GM18861 (cell line): ENCODE measurements around the gene VLDLR.

Source experiments
- ATAC-seq: cut with Tn5 transposase; IDR thresholded peaks from one replicate; pipeline ENCODE4 v1.9.1; 2021; ENCODE audit not compliant: unreplicated experiment

Gene VLDLR

GRCh38 chr9:2620919-2621721 is 467 bp upstream of the VLDLR start:
- peak; percentile 39 for ATAC-seq

- ATAC-seq: no peak
Observed at GRCh38 chr9:2622461-2623287, 1.1 kb downstream of the VLDLR start.

GRCh38 chr9:2623288-2624050 is 1.9 kb downstream of the VLDLR start:
- ATAC-seq: no peak

GRCh38 chr9:2624051-2624682 is 2.6 kb downstream of the VLDLR start:
- ATAC-seq: no peak

GRCh38 chr9:2625427-2625826 is 3.8 kb downstream of the VLDLR start:
- no peak for ATAC-seq

DNA sequence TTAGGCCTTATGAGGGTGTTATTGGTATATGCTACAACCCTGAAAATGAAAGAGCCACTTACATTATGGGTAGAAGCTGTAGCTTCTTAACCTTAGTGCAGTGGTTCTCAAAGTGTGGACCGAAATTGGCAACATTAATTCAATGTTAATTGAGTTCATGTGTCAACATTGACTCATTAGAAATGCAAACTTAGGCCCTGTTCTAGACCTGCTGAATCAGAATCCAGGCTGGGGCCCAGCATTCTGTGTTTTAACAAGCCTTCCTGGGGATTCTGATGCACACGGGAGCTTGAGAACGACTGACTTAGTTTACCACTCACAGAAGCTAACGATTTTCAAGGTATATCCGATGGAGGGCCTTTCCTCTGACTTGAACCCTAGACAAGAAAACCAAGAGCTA is 7.3 kb downstream of the VLDLR start:
- ATAC-seq: no peak

DNA sequence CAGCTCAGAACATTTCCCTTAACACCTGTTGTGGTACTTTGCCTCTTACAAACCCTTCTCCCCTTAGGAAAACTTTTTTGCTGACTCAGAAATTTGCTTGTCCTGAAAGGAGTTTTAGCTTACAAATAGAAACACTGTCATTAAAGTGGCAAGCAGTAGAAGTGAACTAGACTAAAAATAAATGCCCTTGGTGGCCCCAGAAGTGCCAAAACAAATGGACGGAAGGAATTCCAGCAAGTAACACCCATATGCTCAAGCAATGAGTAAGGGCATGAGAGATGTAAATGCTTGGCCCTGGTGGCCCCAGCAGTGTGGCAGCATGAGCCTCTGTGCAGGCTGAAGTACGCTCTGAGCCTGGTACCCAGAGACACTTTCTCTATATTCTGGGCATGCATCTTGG is 8.6 kb downstream of the VLDLR start:
- ATAC-seq: no peak

DNA sequence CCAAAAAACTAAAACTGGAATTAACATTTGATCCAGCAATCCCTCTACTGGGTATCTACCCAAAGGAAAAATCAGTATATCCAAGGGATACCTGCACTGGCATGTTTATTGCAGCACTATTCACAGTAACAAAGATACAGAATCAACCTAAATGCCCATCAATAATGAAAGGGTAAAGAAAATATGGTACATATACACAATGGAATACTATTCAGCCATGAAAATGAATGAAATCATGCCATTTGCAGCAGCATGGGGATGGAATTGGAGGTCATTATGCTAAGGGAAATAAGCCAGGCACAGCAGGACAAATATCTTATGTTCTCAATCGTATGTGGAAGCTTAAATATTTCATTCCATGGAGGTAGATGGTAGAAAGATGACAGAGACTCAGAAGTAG is 9.7 kb downstream of the VLDLR start:
- no peak for ATAC-seq

DNA sequence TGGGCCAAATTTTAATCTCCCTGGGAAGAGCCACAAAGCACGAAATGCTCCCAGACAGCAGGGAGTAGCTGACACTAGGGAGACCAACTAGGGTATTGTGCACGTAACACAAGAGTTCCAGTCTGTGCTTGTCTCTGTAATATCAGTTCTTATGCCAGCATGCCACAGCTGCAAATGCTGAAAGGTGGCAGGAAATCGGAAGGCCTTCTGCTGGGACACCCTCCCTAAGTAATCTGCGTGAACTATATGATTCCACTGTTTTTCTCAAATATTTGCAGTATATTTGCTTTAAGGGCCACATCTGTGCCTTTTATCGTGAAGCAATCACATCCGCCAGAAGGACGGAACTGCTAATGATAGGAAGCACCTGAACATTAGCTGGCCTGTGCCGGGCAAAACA is 12.6 kb downstream of the VLDLR start:
- ATAC-seq: no peak

DNA sequence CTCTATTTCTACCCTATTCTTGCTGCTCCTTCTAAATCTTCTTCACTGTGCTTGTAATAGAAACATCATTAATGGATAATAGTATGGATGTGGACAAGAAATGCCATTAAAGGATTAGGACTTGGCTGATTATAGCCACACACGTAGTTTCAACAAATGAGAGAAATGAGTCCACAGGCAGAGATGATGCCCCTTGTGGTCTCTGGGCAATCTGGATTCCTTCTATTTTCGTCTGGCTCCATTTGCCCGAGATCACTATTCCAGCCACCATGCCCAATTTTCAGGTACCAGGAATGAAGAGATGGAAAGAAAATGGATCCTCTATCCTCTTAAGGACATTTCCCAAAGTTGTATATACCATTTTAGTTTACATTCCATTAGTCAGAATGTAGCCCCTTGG is 13.2 kb downstream of the VLDLR start:
- ATAC-seq: no peak

DNA sequence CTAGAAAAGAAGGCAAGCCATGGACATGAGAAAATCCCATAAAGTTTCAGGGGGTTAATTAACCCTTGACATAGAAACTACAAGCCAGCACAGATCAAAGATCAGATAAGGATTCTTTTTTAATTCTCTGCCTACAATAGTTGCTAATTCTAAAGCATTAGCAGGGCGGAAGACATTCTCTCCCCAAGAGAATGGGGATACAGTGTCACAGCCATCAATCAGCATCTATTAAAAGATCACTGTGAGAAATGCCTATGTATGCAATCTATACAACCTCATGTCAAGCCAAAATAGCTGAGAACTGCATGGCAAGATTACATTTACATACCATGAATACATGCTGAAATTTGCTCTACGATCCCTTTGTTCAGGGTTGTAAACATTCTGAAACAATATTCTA is 14.3 kb downstream of the VLDLR start:
- no peak for ATAC-seq

DNA sequence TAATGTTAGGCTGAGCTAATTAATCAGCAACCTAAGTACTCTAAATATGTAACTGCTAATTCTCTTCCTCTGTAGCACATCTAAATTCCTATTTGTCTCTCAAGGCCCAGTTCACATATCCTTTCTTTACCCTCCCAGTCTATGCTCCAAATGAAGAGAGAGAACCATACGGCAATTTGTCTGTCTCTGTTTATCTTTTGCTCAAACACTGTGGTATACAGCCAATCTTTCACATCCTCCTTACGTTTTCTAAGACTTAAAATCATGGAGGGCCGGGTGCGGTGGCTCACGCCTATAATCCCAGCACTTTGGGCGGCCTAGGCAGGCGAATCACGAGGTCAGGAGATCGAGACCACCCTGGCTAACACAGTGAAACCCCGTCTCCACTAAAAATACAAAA is 15.8 kb downstream of the VLDLR start:
- ATAC-seq: no peak

DNA sequence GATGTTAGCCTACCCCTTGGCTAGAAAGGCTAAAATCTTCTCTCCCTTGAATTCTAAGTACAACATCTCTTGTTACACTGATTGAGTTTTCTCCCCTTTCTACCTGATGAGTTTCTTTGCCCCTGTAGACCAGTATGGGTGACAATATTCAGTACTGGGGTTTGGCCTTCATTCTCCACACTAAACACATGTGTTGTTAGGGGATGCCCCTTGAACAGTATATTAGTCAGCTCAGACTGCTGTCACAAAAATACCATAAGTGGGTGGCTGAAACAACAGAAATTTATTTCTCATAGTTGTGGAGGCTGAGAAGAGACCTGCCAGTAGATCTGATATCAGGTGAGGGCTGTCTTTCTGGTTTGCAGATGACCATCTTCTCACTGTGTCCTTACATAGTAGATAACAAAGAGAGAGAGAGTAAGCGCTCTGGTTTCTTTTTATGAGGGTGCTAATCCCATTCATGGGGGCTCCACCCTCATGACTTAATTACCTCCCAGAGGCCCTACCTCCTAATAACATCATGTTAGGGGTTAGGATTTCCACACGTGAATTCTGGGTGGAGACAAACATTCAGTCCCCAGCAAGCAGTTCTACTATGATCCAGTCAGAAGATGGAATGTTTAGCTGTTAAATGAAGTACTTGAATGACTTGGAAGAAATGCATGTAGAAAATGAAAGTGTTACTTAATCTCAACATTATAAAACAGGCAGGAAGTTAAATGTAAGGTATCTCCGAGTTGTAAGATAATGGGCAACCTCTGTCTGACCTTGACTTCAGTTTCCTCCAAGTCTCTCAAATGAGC is 17.5 kb downstream of the VLDLR start:
- ATAC-seq: peak; percentile 83

DNA sequence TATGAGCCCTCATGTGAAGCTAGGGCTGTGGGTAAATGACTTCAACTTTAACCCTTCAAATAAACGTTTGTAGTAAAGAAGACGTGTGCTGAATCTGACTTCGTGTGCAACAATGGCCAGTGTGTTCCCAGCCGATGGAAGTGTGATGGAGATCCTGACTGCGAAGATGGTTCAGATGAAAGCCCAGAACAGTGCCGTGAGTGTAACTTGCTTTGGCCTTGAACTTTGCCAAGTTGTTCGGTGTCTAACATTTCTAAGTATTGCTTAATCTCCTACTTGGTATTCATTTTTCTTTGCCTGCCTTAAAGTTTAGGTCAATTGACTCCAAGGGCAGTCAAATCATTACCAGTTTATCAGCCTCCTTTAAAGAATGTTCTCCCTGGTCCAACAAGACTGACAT is 18.2 kb downstream of the VLDLR start:
- no peak for ATAC-seq

- ATAC-seq: no peak
Observed at GRCh38 chr9:2640570-2640969, 19.0 kb downstream of the VLDLR start.

- ATAC-seq: no peak
Observed at GRCh38 chr9:2641033-2641432, 19.4 kb downstream of the VLDLR start.

- ATAC-seq: no peak
Observed at GRCh38 chr9:2642068-2642467, 20.5 kb downstream of the VLDLR start.

GRCh38 chr9:2645569-2645968 is 24.0 kb downstream of the VLDLR start:
- ATAC-seq: peak; percentile 79

DNA sequence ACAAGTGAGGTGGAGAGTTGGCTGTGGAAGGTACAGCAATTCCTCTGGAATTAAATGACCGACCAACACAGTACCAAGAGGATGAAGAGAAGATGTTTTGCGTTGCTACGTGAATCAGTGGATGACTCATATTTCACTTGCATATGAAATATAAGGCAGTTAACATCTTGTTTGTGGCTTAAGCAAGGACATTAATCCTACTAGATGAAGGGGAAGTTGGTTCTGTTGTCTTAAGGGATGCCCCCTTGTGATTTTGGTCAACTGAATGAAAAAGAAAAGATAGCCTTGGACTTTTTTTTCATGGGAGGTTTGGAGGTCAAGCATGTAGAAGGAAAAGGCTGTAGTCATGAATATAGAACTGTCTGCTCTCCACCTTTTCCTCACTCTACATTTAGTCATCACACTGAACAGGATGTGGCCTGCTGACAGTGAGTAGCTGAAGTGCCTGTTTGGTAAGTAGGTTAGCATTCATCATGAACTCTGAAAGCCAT is 33.9 kb downstream of the VLDLR start:
- ATAC-seq: peak; percentile 53

- peak; percentile 63 for ATAC-seq
Observed at GRCh38 chr9:2657427-2657826, 35.8 kb downstream of the VLDLR start.
